ENCODE results near the gene PVALEF. TPM values are rescaled to one million over a fixed set of nuclear protein-coding genes. Genes with fewer than 3 reads are reported as not detected.
"Not testable (repeated sequence)": the region's sequence is repeated elsewhere in the genome, so short reads cannot be mapped to it uniquely, and the experiment has no call there.

PVALEF gene
- total RNA-seq, 1 experiment from 2014 or later = not detected

DNA sequence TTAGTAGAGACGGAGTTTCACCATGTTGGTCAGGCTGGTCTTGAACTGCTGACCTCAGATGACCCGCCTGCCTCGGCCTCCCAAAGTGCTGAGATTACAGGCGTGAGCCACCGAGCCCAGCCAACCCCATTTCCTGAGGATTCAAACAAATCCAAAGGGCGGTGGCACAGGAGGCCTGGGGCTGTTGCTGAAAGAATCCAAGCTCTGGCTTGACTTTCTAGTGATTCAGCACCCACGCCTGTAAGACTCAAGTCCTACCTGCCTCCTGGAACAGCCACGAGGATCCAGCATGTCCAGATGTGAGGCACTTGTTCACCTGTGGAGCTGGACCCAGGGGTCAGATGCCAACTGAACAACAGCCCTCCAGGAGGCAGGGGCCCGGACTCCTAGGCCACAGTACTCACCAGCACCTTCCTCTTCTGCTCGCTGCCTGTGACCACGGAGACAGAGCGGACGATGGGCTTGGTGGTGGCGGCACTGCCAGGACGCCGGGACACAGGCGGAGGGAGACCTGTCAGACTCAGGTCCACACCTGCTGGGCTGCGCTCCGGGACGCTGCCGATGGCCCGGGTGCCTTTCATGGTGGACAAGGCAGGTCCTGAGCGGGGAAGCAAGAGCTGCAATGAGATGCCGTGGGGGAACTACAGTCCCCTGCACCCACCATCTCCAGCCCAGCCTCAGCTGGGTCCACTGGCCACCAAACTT lies 54.3 kb downstream of the PVALEF start:
- DNase-seq (ENCODE audit: low read depth) = no peak

DNA sequence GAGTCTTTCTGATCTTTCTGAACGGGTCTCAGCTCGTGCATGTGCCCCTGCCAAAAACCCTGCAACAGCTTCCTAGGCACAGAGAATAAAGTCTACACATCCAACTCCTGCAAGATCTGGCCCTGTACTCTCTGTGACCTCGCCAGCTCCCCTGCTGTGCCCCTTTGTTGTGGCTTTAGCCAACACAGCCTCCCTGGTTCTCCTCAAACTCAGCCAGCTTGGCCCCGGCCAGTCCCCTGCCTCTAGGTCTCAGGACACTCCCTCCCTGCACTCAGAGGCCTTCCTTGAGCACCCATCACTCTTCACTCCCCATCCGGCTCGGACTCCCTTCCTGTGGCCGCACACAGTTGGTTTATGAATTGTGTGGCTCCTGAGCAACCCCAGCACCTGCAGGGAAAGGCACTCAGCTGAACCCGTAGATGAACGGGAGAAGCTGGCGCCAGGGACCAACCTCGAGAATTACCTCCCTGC lies 56.1 kb downstream of the PVALEF start:
- DNase-seq (ENCODE audit: low read depth) = no peak

DNA sequence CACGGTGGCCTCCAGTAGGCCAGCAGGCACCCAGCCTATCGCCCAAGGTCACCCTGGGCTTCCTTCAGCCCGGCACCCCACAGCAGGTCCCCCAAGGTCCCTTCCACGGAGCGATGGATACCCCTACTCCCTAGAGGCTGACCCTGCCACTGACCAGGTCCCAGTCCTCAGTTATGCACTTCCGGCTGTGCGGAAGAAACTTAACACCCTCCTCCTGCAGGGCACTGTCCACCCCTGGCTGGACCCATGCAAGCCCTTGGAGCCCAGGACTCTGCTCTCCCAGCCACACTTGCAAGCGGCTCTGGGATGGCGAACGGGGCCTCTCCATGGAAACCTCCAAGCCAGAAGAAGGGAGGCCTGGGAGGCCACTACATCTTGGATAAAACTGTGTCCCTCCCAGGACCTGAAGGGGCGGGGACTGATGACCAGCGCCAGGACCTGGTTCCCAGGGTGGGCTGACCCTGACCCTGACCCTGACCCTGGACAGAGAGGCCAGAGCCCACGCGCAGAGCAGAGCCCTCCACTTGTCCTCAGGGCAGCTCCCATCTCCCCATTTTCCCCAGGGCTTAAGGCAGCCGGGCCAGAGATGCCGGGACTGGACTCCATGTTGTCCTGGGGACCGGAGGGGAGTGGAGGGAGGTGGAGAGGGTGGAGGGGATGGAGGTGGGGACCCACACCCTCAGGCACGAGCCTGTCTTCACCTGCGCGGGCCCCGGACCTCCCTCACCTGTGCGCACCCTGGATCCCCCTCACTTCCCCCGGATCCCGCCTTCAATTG lies 56.7 kb downstream of the PVALEF start:
- DNase-seq (ENCODE audit: low read depth) = no peak

DNA sequence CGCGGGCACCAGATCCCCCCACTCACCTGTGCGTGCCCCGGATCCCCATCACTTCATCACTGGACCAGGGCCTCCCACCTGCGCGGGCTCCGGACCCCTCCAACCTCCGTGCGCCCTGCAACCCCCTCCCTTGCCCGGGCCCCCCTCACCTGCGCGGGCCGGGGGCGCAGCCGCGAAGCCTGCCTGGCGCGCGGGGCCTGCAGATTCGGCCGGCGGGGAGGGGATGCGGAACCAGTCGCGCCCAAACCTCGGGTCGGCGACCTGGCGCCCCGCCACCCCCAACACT lies 57.3 kb downstream of the PVALEF start:
- DNase-seq (ENCODE audit: low read depth) = no peak

DNA sequence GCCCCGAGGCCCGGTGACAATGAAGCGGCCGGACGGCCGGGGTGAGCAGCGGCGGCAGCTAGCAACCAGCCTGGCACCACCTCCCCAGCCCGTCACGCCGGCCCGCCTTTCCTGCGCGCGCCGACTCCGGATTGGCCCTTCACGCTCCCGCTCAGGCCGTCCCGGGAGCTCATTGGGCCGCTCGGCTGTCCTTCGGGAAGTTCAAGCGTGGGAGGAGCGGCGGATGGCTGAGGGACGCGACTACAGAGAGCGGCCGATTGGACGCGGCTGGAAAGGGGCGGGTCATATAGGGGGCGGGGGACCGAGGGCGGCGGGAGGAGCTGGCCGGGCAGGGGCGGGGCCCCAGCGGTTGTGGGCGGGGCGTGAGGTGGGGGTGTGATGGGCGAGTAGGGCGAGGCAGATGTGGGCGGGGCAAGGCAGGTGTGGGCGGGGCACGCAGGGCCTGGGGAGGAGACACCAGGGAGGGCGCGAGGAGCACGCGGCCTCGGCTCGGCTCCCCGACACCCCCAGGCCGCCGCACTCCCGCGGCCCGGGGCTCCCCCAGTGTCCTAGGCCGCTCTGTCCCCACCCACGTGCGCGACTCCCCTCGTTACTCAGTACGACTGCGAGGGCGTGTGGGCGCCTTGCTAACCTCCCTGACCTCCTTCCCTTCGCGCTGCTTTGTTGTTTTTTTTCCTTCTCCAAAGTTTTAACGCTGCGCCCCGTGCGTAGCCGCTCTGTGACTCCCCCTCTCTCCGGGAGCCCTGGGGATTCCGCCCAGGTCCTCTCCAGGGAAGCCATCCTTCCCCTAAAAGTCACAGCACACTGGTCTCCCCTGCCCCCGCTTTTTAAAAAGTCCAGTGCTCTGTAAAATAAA lies 57.8 kb downstream of the PVALEF start, which contains the start of gene CEP131:
Gene CEP131 (minus strand): TSS at position 60 of the 856 bp plus-strand sequence. CDS start 2,909 bp downstream, outside the sequence.
- DNase-seq (ENCODE audit: low read depth) = peak; percentile 96

DNA sequence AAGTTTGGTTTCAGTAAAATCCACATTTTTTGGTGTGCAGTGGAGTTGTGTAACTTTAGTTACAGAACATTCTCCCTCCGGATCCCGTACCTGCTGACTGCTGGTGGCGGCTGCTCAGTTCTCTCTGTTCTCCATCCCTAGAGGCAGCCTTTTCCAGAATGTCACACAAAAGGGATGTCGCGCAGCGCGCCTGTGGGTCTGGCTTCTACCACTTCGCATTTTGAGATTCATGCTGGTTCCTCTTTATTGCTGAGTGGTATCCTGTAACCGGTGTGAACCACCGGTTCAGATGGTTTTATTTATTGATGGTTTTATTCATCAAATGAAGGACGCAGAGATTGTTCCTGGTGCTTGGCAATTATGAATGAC lies 58.4 kb downstream of the PVALEF start:
- peak; percentile 21 for DNase-seq (ENCODE audit: low read depth)

DNA sequence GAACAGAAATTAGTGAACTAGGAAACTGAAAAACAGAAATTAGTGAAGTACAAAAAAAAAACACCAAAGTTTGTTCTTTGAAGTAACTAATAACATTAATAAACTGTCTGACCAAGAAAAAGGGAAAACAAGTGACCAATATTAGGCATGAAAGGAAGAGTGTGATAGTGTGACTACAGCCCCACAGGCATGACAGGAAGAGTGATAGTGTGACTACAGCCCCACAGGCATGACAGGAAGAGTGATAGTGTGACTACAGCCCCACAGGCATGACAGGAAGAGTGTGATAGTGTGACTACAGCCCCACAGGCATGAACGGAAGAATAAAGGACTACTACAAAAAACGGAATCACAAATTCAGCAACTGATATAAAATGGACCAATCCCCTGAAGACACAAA lies 62.3 kb downstream of the PVALEF start:
- DNase-seq (ENCODE audit: low read depth) = not testable (repeated sequence)

DNA sequence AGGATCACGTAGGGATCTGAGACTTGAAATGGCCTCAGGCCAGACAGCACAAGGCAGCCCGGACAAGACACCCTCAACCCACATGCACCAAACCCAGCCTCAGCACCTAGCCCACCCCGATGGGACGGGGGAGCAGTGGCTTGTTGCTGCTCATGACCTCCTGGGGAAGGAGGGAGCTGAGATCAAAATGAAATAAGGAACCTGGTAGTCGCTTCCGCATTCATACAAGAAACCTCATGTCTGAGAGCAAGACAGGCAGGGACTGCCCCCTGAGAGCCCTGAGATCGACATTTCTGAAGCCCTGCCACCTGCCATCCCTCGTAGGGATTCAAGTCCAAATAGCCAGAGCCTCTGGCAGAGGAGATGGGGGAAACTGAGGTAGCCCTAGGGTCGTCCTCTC lies 63.1 kb downstream of the PVALEF start:
- DNase-seq (ENCODE audit: low read depth) = no peak

DNA sequence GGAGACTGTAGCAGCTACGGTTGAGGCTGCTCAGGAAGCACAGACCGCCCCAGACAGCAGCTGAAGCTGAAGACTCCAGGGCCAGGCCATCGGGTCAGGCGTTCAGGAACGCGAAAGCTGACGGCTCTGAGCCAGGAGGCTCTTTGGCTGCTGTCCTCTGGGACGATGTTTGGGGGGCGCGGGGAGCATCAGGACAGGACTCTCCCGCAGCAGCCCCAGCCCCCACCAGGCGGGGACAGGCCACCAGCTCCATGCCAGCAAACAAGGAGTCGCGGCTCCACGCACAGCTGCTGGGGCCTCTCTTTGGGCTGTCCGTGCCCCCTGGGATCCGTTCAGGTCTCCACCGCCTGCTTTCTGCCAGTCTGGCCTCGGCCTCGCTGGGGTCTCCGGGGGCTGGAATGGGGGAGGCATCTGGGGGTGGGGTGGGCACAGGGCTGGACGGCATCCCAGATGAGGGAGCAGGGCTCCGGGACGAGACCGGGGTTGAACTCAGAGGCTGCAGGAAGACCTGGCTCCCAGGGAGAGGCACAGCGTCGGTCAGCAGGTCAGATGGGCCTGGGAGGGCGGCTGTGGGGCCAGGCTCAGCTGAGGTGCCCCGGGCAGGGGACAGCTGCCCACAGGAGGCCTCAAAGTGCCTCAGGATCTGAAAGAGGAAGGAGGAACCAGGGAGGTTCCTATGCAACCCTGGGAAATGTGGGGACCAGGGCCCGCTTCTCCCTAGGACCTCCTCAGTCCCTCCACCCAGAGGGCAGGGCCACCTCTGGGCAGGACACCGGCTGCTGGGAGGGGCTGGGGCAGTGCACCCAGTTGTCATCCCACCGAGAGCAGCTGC lies 63.7 kb downstream of the PVALEF start:
- DNase-seq (ENCODE audit: low read depth) = no peak

DNA sequence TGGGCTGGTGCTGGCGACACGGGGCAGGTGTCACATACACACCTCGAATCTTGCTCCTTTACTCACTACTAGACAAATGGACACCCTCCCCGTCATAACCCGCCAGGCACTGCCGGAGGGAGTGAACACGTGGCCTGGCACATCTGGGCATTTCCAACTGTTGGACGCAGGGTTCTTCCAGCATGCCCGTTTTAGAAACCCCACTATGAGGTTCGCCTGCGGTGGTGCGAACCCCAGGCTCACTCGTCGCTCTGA lies 64.3 kb downstream of the PVALEF start:
- no peak for DNase-seq (ENCODE audit: low read depth)

DNA sequence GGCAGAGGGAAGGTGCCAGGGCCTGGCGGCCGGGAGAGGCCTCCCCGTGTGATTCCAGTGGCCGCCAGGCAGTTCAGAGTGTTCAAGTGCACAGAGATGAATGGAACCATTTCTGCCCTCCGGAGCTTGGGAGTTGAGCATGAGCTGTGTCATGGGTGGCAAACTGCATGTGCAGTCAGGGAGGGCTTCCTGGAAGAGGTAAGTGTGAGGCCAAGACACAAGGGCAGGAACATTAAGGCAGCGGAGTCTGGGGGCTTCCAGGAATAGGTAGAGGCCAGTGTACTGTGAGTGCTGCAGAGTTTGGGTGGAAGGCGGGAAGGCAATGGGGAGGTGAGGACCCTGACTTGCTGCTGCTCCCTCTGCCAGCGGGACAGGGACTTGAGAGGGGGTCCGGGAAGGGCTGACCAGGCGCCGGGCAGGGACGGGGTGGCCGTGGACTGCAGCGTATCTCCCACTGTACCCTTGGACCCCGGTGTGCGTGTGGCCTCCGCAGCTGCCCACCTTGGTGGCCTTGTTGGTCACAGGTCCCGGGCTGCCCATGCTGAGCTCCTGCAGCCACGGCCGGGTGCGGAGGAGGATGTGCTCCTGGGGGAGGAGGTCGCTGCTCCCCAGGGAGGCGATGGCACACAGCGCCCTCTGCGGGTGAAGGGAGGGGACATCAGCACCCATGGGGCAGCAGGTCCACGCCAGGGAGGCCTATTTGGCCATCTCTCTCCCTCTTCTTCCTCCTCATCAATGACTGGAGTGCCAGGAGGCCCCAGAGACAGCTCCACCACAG lies 64.9 kb downstream of the PVALEF start:
- DNase-seq (ENCODE audit: low read depth) = no peak

DNA sequence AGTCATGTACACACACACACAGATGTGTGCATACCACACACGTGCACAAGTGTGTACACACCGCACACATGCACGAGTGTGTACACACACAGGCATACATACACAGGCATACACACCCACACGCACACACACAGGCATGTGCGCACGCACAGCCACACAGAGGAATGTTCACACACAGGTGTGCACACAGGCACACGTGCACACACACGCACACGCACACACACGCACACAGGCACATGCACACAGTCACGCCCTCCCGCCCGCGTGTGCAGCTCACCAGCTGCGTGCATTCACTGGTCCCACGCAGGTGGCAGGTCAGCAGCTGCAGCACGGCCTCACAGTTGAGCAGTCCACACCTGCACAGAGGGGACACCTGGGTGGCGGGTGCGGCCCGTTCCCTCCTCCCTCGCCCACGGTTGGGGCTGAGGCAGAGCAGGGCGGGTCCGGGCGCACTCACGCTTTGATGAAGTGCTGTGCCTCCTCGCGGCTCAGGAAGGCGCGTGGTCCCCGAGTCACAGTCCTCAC lies 65.9 kb downstream of the PVALEF start:
- DNase-seq (ENCODE audit: low read depth) = no peak

DNA sequence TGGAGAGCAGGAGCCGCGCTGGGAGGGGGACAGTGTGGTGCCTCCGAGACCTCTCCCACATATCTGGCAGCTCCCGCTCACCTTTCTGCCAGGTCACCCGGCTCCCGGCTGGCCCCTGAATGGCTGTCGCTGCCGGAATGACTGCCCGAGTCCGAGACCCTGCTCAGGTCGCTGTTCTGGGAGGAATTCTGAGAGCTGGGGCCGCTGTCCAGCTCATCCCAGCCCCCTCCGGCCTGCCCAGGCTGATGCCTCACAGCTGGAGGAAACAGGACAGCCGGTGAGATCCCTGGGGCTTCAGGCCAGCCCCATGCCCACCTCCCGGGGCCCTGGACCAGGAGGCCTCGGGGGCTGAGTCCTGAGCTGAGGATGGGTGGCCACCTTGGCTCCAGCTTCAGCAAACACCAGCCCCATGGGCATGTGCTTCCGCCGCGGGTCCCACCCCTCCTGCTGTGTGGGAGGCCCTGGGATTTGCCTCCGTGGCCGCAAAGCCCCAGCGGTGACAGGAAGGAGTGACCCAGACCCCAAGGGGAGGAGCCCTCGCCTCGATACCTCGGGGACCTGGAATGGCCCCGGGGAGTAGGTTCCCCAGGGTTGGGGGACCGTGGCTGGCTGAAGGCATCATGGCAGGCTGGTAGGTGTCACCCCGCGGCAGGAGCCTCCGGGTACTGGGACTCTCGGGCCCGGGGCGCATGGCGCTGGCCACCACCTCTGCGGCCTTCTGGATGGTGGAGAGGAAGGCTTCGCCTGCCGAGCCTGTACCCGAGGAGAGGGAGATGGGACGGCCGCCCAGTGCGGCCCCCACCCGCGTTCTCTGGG lies 66.7 kb downstream of the PVALEF start:
- DNase-seq (ENCODE audit: low read depth) = no peak

Other genes starting within 250 kb of the PVALEF start
- gene CHMP6, start 173.7 kb upstream of the PVALEF start, total RNA-seq (2014; rRNA removed; shearing (Covaris generic)) = 8.0 and 19.7 TPM in 2 replicates
- 11.1 and 21.8 TPM in 2 replicates for gene BAIAP2, start 130.4 kb upstream of the PVALEF start, total RNA-seq (2014; rRNA removed; shearing (Covaris generic))
- 0.10 TPM in 1 of 2 replicates, not detected in the other for gene AATK, start 714 bp downstream of the PVALEF start, total RNA-seq (2014; rRNA removed; shearing (Covaris generic))
- 7.8 and 18.2 TPM in 2 replicates for gene CEP131, start 57.5 kb downstream of the PVALEF start, total RNA-seq (2014; rRNA removed; shearing (Covaris generic))
- 11.1 and 12.9 TPM in 2 replicates for gene TEPSIN, start 73.5 kb downstream of the PVALEF start, total RNA-seq (2014; rRNA removed; shearing (Covaris generic))
- 20.1 and 20.6 TPM in 2 replicates for gene NDUFAF8, start 73.8 kb downstream of the PVALEF start, total RNA-seq (2014; rRNA removed; shearing (Covaris generic))
- gene SLC38A10, start 129.8 kb downstream of the PVALEF start, total RNA-seq (2014; rRNA removed; shearing (Covaris generic)) = 77.9 and 119 TPM in 2 replicates
- 1.0 and 4.3 TPM in 2 replicates for gene BAHCC1, start 229.9 kb downstream of the PVALEF start, total RNA-seq (2014; rRNA removed; shearing (Covaris generic))